HL-60 (cell line): Measurements from ENCODE around the gene PMP22.

Source experiments
- CTCF ChIP-seq: IDR thresholded peaks from one replicate; pipeline ENCODE4 v1.5.1; 2011; ENCODE audit warnings: low read length, control low read depth, inconsistent platforms; ENCODE audit not compliant: insufficient read depth
- GABPA ChIP-seq: IDR thresholded peaks from 2 replicates; pipeline ENCODE4 v1.6.1; 2012; ENCODE audit warnings: low read depth
- POLR2AphosphoS5 ChIP-seq: IDR thresholded peaks from 2 replicates; pipeline ENCODE4 v1.6.1; 2012; ENCODE audit warnings: low read depth
- REST ChIP-seq: IDR thresholded peaks from 2 replicates; pipeline ENCODE4 v1.6.1; 2012; ENCODE audit warnings: low read depth; ENCODE audit not compliant: insufficient replicate concordance

- no peak for TF ChIP-seq CTCF
- TF ChIP-seq POLR2AphosphoS5: no peak
- TF ChIP-seq REST: no peak
- no peak for TF ChIP-seq GABPA
Observed at GRCh38 chr17:15263680-15264079, 1.4 kb downstream of the PMP22 start.
